CD1c-positive myeloid dendritic cell (primary cell): Measurements from ENCODE around the gene GPR108.
A peak's percentile ranks its signal among the peaks of the same experiment; 100 is the strongest.

Experiments used
- DNase-seq: peaks from one replicate; pipeline ENCODE4 v3.0.0-alpha.2; 2016; ENCODE audit errors: extremely low spot score

GPR108 gene

DNA sequence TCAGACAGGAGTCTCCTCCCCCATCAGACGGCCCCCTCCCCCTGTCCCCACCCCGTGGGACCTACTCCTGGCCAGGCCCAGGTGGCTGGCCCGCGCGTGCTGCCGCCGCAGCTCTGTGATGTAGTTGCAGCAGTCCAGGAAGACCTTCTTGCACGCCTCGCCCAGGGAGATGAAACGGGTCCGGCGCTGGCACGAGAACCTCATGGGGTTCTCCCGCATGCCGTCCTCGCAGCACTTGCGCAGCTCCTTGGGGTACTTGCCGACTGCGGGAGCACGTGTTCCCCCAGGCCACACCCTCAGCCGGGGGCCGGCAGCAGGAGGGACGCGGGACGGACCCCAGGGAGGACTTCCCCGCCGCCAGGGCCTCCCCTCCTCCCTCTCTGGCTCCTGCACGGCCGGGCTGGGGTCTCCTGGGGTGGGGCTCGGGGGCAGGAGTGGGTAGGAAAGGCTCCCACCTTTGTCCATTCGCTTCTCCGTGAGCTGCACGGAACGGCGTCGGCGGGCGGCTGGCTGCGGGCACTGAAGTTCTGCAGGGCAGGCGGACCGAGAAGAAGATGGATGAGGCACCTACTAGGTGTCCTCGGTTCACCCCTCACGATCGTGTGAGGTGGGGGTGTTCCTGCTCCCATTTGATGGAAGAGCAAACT is 30.2 kb downstream of the GPR108 start:
- no peak for DNase-seq

- no peak for DNase-seq
Observed at GRCh38 chr19:6706633-6706958, 30.8 kb downstream of the GPR108 start.

DNA sequence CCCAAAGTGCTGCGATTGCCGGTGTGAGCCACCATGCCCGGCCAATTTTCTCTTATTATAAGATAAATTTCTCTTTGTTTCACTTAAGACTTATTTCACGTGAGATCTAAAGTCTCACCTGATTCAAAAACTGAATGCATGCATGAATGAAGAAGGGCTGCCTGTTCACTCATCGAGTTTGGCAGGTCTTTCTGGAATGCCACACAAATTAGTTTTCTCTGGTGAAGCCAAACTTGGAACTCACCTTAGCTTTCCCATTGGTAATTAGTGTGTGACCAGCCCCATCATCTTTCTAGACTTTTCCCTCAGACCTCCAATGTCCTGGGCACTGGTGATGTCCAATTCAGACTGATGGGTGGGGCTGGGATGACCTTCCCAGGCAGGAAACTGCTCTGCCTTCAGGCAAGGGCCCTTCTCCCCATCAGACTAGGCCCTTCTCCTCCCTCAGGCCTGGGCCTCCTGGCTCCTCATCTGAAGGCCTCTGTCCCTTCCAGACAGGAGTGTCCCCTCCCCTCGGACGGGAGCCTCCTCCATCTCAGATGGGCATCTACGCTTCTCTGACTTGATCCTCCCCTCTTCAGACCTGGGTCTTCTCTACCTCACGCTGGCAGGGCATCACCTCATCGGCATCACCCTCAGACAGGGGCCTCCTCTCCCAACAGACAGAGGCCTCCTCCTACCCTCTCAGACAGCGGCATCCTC is 31.3 kb downstream of the GPR108 start:
- DNase-seq = no peak

DNA sequence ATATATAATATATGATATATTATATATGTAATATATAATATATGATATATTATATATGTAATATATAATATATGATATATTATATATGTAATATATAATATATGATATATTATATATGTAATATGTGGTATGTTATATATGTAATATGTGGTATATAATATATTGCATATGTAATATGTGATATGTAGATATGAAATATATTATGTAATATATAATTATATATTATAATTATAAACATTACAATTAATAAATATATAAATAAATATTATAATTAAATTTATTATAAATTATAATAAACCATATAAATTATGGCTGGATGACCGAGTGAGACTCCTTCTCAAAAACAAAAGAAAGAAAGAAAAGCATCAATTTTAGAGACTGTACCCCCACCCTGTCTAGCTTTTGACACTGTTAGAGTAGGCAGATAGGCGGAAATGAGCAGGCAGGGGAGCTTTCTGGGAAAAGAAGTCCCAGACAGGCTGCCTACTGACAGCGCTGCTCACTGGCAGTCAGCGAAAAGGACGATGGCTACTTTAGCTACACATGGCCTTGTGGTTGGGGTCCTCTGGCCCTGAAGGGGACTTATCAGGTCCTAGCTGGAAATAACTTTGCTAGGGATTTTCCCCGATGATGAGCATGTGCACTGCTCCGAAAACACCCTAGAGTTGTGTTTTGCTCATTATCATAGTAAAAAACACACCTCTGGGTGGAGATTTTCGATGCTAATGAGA is 36.6 kb downstream of the GPR108 start:
- no peak for DNase-seq

DNA sequence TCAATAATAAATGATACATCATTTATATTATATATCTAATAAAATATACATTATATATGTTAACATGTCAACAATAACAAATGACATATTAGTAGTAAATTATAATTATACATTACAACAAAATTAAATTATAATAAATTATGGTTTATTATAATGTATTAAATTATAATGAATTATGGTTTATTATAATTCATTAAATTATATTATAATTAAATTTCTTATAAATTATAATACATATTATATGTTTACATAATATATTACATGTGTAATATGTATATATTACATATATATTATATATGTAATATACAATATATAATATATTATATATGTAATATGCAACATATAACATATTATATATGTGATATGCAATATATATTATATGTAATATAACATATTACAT is 37.4 kb downstream of the GPR108 start:
- no peak for DNase-seq

- peak; percentile 12 for DNase-seq
Observed at GRCh38 chr19:6697291-6697690, 40.1 kb downstream of the GPR108 start.

DNA sequence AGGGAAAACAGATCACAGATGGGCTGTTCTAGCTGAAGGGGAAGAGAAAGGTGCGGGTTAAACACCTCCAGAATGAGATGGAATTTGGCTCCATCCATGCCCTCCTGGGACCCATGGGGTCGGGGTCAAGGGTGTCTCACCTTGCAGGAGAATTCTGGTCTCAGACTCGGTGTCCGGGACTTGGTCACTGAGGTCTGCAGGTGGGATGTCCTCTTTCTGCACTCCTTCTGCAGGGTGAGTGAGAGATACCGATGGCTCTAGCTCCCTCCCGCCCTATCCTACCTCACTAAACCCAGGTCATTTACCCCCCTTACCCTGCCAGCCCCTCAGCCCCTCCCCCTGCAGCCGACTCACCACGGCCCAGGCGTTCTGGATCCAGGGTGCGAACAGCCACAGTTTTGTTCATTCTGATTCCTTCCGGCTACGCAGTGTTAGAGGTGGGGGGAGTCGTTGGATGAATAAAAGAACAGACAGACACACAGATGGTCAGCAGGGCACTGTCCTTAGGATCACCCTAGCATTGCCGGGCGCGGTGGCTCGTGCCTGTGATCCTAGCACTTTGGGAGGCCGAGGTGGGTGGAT is 41.0 kb downstream of the GPR108 start:
- DNase-seq = no peak

DNA sequence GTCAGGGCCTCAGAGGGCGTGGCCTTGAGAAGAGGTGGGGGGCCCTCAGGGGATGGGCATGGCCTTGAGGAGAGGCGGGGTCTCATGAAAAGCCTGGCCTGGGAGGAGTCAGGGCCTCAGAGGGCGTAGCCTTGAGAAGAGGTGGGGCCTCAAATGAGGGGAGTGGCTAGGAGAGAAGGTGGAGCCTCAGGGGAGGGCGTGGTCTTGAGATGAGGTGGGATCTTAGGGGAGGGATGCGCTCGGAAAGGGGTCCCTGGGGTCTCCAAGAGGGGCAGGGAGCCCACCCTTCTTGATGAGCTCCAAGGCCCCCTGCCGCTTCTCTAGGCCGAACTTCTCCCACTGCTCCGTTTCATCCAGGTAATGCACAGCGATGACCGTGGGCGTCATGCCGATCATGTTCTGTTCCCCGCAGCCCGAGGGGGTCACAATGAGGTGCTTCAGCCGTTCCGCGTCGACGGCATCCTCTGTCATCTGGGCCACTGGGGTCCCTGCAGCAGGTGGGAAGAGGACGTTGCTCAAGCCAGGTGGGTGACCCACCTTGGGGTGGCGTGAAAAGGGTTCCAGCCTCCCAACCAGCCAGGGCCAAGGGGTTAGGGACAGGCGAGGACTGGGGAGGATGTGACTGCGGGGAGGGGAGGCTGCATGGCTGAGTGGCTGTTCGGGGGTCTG is 43.1 kb downstream of the GPR108 start:
- DNase-seq = no peak

DNA sequence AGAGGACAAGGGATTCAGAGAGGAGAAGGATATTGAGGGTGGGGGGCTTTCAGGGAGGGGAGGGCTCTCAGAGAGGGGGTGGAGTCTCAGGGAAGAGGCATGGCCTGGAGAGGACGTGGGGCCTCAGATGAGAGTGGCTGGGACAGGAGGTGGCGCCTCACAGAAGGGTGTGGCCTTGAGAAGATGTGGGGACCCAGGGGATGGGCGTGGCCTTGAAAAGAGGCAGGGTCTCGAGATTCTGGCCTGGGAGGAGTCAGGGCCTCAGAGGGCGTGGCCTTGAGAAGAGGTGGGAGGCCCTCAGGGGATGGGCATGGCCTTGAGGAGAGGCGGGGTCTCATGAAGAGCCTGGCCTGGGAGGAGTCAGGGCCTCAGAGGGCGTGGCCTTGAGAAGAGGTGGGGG is 43.7 kb downstream of the GPR108 start:
- DNase-seq = no peak

DNA sequence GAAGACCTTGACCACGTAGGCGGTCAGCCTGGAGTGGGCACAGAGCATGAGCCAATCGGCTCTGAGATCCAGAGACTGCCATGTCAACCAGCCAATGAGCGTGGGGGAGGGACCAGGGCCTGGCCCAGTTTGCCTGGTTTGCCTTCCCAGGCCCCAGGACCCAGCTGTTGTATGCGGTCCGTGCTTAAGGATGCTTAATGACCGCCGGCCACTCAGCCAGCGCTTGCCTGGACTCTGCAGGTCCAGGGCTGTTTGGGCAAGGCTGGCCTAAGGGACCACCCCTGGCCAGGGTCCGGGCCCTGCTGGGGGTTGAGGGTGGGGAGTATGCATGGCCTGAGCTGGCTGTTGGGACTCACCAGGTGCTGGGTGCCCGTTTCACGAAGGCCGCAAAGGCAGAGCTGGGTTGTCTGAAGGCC is 44.3 kb downstream of the GPR108 start:
- DNase-seq = no peak

DNA sequence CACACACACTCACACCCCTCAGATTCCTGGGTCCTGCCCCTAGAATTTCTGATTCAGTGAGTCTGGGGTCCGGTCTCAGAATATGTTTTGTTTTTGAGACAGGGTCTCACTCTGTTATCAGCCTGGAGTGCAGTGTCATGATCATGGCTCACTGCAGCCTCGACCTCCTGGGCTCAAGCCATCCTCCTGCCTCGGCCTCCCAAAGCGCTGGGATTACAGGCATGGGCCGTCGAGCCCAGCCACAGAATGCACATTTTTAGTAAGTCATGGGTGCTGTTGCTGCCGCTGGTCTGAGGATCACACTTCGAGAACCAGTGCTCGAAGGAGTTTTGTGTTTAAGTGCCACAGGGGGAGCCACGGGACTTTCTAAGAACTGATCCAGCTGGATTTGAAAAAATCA is 45.4 kb downstream of the GPR108 start:
- no peak for DNase-seq

- DNase-seq = no peak
Observed at GRCh38 chr19:6691342-6691741, 46.0 kb downstream of the GPR108 start.

DNA sequence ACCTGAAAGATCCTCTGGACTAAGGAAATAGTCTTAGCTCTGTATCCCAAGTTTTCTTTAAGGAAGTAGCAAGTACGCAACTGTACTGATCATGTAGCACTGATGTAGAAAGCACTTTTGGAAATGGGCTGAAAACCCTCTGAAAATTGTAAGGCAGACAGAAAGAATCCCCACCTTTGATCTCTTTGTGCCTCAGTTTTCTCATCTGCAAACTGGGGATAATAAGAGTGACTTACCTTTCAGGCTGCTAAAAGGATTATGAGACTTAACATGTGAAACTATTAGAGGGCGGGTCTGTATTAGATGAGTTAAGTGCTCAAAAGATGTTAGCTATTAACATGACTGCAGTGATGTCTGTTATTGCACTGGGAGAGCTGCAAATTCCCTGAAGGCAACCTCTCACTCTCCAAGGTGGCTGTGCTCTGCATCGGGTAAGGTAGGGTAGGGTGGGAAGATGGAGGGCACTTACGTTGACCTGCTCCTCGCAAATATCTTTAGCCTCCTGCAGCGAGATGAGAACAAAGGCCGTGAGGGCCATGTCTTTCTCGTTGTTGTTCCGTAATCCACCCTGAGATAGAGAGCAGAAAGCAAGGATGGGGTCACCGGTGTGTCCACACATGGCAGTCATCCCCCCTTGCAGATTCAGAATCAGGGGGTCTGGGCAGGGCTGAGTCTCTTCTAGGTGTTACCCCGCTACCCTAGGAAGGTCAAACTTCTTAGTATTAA is 47.1 kb downstream of the GPR108 start:
- no peak for DNase-seq

GRCh38 chr19:6687114-6687513 is 50.3 kb downstream of the GPR108 start:
- no peak for DNase-seq

DNA sequence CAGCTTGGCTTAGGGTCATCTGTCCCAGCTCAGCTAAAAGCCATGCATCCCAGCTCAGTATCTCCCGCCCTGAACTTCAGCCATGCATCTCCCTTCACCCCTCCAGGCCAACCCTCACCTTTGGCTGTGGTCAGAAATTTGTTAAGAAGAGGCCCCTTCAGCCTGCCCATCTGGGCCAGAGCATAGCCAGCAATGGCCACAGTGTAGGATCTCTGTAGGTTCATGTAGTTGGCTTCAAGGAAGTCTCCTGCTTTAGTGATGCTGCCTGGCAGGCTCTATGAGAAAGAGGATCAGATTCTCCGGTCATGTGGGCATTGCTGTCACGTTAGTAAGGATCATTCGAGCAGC is 50.8 kb downstream of the GPR108 start:
- DNase-seq = no peak

GRCh38 chr19:6685962-6686627 is 51.3 kb downstream of the GPR108 start:
- peak; percentile 67 for DNase-seq

DNA sequence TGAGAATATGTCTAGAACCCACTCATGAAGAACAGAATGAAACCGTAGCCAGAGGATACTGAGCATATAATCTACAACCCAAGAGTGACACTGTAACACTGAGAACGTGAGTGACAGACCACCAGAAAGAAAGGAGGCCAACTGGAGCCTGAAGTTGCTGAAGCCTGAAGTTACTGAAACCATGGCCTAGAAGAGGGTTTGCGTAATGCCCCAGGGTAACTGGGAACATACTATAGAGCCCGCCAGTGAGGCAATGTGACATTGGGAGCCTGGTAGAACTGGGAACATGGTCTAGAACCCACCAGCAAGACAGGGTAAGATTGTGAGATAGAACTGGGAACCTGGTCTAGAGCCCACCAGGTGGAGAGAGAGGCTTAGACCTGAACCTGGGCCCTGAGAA is 51.9 kb downstream of the GPR108 start:
- no peak for DNase-seq

GRCh38 chr19:6683971-6684370 is 53.4 kb downstream of the GPR108 start:
- no peak for DNase-seq

GRCh38 chr19:6682607-6683128 is 54.7 kb downstream of the GPR108 start:
- no peak for DNase-seq

- DNase-seq = peak; percentile 56
Observed at GRCh38 chr19:6680141-6680540, 57.2 kb downstream of the GPR108 start.
